Lower leg skin (tissue), 4 donors: ENCODE results near the gene AIG1. TPM values are rescaled to one million over a fixed set of nuclear protein-coding genes. Genes with fewer than 3 reads are reported as not detected.

Source experiments
- DNase-seq, 2 donors: peaks; one replicate each; pipeline ENCODE4 v3.0.0-alpha.2; 2019; ENCODE audit warnings: low spot score in 2 of 2
- H3K4me3 ChIP-seq: fragments of 200-600 bp; sonication (generic); 2 replicates; pipeline ENCODE4 v1.5.1; 2017; ENCODE audit warnings: mild to moderate bottlenecking, low read depth; ENCODE audit not compliant: poor library complexity, severe bottlenecking
- POLR2A ChIP-seq, 2 donors: fragments of 450-650 bp; IDR thresholded peaks; one replicate each; pipeline ENCODE4 v1.6.1; 2016 to 2017; ENCODE audit warnings: antibody characterized with exemption in 2 of 2, mild to moderate bottlenecking in 1 of 2, moderate library complexity in 1 of 2
- WGBS, 2 donors: methylation state at CpG; one replicate each; pipeline ENCODE4 v1.1.5; 2018; 5-methylcytosine and 5-hydroxymethylcytosine counted together
- intact Hi-C: fragments of 100-400 bp; cut with DNase I; formaldehyde crosslinking; loops from one replicate; pipeline ENCODE4 v1.15.0; 2023; ENCODE audit warnings: low total_unique reads
- total RNA-seq, 4 donors: library from RNA; depleted of rRNA; stranded (reverse); fragments of >200 nt; gene quantifications; one replicate each; pipeline ENCODE4 v1.1.0, GENCODE V29; 2016
- TF ChIP-seq, protein P1 (sequence below), 3 donors: fragments of 450-650 bp; IDR thresholded peaks; one replicate each; pipeline ENCODE4 v1.5.1; 2016; ENCODE audit warnings: antibody characterized with exemption in 3 of 3, mild to moderate bottlenecking in 3 of 3, moderate library complexity in 2 of 3

AIG1 gene
- total RNA-seq, 4 donors from 2014 or later, result 12.2 to 21.4 (median 16.0) TPM

- WGBS, 2 donors, result 93% methylated on average over 3 of the region's 3 CpGs
These were observed 67.4 kb downstream of the AIG1 start for GRCh38 chr6:143127941-143128680.

GRCh38 chr6:143128681-143129015 is 68.0 kb downstream of the AIG1 start:
- TF ChIP-seq, protein P1, sequence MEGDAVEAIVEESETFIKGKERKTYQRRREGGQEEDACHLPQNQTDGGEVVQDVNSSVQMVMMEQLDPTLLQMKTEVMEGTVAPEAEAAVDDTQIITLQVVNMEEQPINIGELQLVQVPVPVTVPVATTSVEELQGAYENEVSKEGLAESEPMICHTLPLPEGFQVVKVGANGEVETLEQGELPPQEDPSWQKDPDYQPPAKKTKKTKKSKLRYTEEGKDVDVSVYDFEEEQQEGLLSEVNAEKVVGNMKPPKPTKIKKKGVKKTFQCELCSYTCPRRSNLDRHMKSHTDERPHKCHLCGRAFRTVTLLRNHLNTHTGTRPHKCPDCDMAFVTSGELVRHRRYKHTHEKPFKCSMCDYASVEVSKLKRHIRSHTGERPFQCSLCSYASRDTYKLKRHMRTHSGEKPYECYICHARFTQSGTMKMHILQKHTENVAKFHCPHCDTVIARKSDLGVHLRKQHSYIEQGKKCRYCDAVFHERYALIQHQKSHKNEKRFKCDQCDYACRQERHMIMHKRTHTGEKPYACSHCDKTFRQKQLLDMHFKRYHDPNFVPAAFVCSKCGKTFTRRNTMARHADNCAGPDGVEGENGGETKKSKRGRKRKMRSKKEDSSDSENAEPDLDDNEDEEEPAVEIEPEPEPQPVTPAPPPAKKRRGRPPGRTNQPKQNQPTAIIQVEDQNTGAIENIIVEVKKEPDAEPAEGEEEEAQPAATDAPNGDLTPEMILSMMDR (IDR thresholded peaks at IDR 0.05), result no peak
- TF ChIP-seq POLR2A (IDR thresholded peaks at IDR 0.05), result no peak
- intact Hi-C loops, result no loop called here

More at GRCh38 chr6:143127941-143128680, 67.4 kb downstream of the AIG1 start:
- no peak overlapping the region for H3K4me3 ChIP-seq
- TF ChIP-seq, protein P1 (IDR thresholded peaks at IDR 0.05), result no peak
- TF ChIP-seq POLR2A (IDR thresholded peaks at IDR 0.05), result no peak
- DNase-seq, result no peak
- intact Hi-C loops, result no loop called here

GRCh38 chr6:143130928-143131327 is 70.2 kb downstream of the AIG1 start:
- DNase-seq, result no peak
- 88 to 94% methylated on average over 1 of the region's 1 CpG for WGBS, 2 donors
- intact Hi-C loops, result no loop called here
- no peak overlapping the region for H3K4me3 ChIP-seq
- no peak for TF ChIP-seq POLR2A (IDR thresholded peaks at IDR 0.05)

More at GRCh38 chr6:143128681-143129015, 68.0 kb downstream of the AIG1 start:
- no peak overlapping the region for H3K4me3 ChIP-seq
- no peak for DNase-seq

GRCh38 chr6:143135325-143135724 is 74.6 kb downstream of the AIG1 start:
- intact Hi-C loops, result no loop called here
- no peak overlapping the region for H3K4me3 ChIP-seq
- 41 to 43% methylated on average over 2 of the region's 2 CpGs for WGBS, 2 donors
- no peak for TF ChIP-seq POLR2A (IDR thresholded peaks at IDR 0.05)
- TF ChIP-seq, protein P1 (IDR thresholded peaks at IDR 0.05), result no peak
- DNase-seq, result no peak

GRCh38 chr6:143135797-143136561 is 75.3 kb downstream of the AIG1 start:
- intact Hi-C loops, result no loop called here
- no peak for TF ChIP-seq POLR2A (IDR thresholded peaks at IDR 0.05)
- TF ChIP-seq, protein P1 (IDR thresholded peaks at IDR 0.05), result no peak
- DNase-seq, result no peak
- WGBS, 2 donors, result 81 to 84% methylated on average over 3 of the region's 3 CpGs
- no peak overlapping the region for H3K4me3 ChIP-seq

DNA sequence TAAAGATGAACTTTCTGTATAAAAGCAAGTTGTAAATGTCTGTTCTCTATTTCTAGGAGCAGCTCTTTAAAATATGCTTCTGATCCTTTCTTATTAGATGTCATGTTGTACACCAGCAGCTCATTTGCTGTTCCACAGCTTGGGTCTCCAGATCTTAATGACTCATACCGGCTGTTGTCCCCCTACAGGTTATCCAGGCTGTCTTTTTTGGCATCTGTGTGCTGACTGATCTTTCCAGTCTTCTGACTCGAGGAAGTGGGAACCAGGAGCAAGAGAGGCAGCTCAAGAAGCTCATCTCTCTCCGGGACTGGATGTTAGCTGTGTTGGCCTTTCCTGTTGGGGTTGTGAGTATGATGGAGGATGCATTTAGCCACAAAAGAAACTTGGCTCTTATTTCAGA is 76.0 kb downstream of the AIG1 start:
- no peak for DNase-seq
- intact Hi-C loops, result no loop called here
- 78 to 84% methylated on average over 3 of the region's 3 CpGs for WGBS, 2 donors
- no peak for TF ChIP-seq POLR2A (IDR thresholded peaks at IDR 0.05)
- TF ChIP-seq, protein P1 (IDR thresholded peaks at IDR 0.05), result no peak
- H3K4me3 ChIP-seq, result no peak overlapping the region
